Osteoblast (primary cell): ENCODE data around the gene S100A16. TPM values are rescaled to one million over a fixed set of nuclear protein-coding genes. Genes with fewer than 3 reads are reported as not detected.

Source experiments
- DNase-seq: peaks from one replicate; pipeline ENCODE4 v3.0.0; 2011; ENCODE audit warnings: low spot score, mixed read lengths; ENCODE audit not compliant: insufficient read length; ENCODE audit errors: missing footprints
- H2AFZ ChIP-seq: 2 replicates; pipeline ENCODE4 v1.6.0; 2011; ENCODE audit warnings: mild to moderate bottlenecking, low read length
- H3K27ac ChIP-seq: 2 replicates; pipeline ENCODE4 v1.5.1; 2011; ENCODE audit warnings: mild to moderate bottlenecking, low read depth, low read length, moderate library complexity
- H3K27me3 ChIP-seq: 2 replicates; pipeline ENCODE4 v1.6.0; 2012; ENCODE audit warnings: mild to moderate bottlenecking, control low read depth, inconsistent platforms, low read length, moderate library complexity; ENCODE audit not compliant: insufficient read depth
- H3K36me3 ChIP-seq: 2 replicates; pipeline ENCODE4 v1.5.1; 2011; ENCODE audit warnings: mild to moderate bottlenecking, low read length, control low read depth, moderate library complexity; ENCODE audit not compliant: insufficient read depth
- H3K4me1 ChIP-seq: 2 replicates; pipeline ENCODE4 v1.5.1; 2011; ENCODE audit warnings: mild to moderate bottlenecking, low read length, control low read depth, moderate library complexity; ENCODE audit not compliant: insufficient read depth
- H3K4me2 ChIP-seq: 2 replicates; pipeline ENCODE4 v1.6.0; 2011; ENCODE audit warnings: mild to moderate bottlenecking, low read length; ENCODE audit not compliant: insufficient read depth
- H3K4me3 ChIP-seq: fragments of 200-600 bp; sonication (generic); 3 replicates; pipeline ENCODE4 v1.5.1; 2012; ENCODE audit warnings: mild to moderate bottlenecking, low read length, inconsistent platforms; ENCODE audit not compliant: insufficient read depth
- H3K79me2 ChIP-seq: 2 replicates; pipeline ENCODE4 v1.6.0; 2012; ENCODE audit warnings: mild to moderate bottlenecking, low read length, control low read depth, inconsistent platforms; ENCODE audit not compliant: insufficient read depth
- H3K9me3 ChIP-seq: 2 replicates; pipeline ENCODE4 v1.5.1; 2011; ENCODE audit warnings: low read depth, low read length, control low read depth
- H4K20me1 ChIP-seq: 2 replicates; pipeline ENCODE4 v1.6.0; 2012; ENCODE audit warnings: mild to moderate bottlenecking, low read length, control low read depth; ENCODE audit not compliant: insufficient read depth
- CTCF ChIP-seq: IDR thresholded peaks from 2 replicates; pipeline ENCODE4 v1.5.1; 2011; ENCODE audit warnings: mild to moderate bottlenecking, low read depth, low read length, moderate library complexity; ENCODE audit errors: extremely low read depth
- total RNA-seq: library from RNA; depleted of rRNA; stranded (reverse); fragments of >200 nt; gene quantifications from 2 replicates; pipeline ENCODE4 v1.2.3, GENCODE V29; 2012

Gene S100A16
- total RNA-seq, 1 donor: 190 TPM

GRCh38 chr1:153647346-153647714 lies 34.4 kb upstream of the S100A16 start:
- H4K20me1 ChIP-seq: peaks cover 16% of the 10 kb centered on the region
- no peak overlapping the region for H3K27ac ChIP-seq
- no peak for TF ChIP-seq CTCF
- no peak overlapping the region for H3K4me3 ChIP-seq
- no peak overlapping the region for H2AFZ ChIP-seq
- no peak for DNase-seq
- H3K79me2 ChIP-seq: peaks cover 12% of the 10 kb centered on the region
- no peak overlapping the region for H3K4me2 ChIP-seq
- H3K27me3 ChIP-seq: no peaks in the 10 kb centered on the region
- H3K4me1 ChIP-seq: no peaks in the 10 kb centered on the region
- no peaks in the 10 kb centered on the region for H3K9me3 ChIP-seq
- H3K36me3 ChIP-seq: peaks cover 37% of the 10 kb centered on the region

- no peak for TF ChIP-seq CTCF
- H4K20me1 ChIP-seq: peaks cover 16% of the 10 kb centered on the region
- H3K9me3 ChIP-seq: no peaks in the 10 kb centered on the region
- H3K27ac ChIP-seq: no peak overlapping the region
- H3K4me3 ChIP-seq: no peak overlapping the region
- no peak overlapping the region for H3K4me2 ChIP-seq
- peaks cover 43% of the 10 kb centered on the region for H3K36me3 ChIP-seq
- no peaks in the 10 kb centered on the region for H3K27me3 ChIP-seq
- H2AFZ ChIP-seq: no peak overlapping the region
- H3K79me2 ChIP-seq: peaks cover 16% of the 10 kb centered on the region
- H3K4me1 ChIP-seq: no peaks in the 10 kb centered on the region
- DNase-seq: peak; percentile 55
Measured at GRCh38 chr1:153646672-153647345, 33.9 kb upstream of the S100A16 start.

- Histone ChIP-seq H3K36me3 (peaks cover 68% of the 10 kb centered on the region), H3K9me3 (no peaks in the 10 kb centered on the region), H3K4me1 (no peaks in the 10 kb centered on the region), H3K79me2 (peaks cover 41% of the 10 kb centered on the region), H2AFZ (no peak overlapping the region), H3K27ac (no peak overlapping the region), H4K20me1 (peaks cover 16% of the 10 kb centered on the region), H3K27me3 (no peaks in the 10 kb centered on the region), H3K4me2 (no peak overlapping the region), H3K4me3 (no peak overlapping the region)
- no peak for DNase-seq
- no peak for TF ChIP-seq CTCF
Measured at GRCh38 chr1:153643816-153644215, 30.9 kb upstream of the S100A16 start.

- H4K20me1 ChIP-seq: peaks cover 18% of the 10 kb centered on the region
- no peak for DNase-seq
- H3K4me3 ChIP-seq: no peak overlapping the region
- no peaks in the 10 kb centered on the region for H3K4me1 ChIP-seq
- H3K27me3 ChIP-seq: no peaks in the 10 kb centered on the region
- no peak overlapping the region for H3K27ac ChIP-seq
- peaks cover 47% of the 10 kb centered on the region for H3K79me2 ChIP-seq
- TF ChIP-seq CTCF: no peak
- H3K36me3 ChIP-seq: peaks cover 75% of the 10 kb centered on the region
- H3K9me3 ChIP-seq: no peaks in the 10 kb centered on the region
- H3K4me2 ChIP-seq: no peak overlapping the region
- no peak overlapping the region for H2AFZ ChIP-seq
Measured at GRCh38 chr1:153643100-153643499, 30.2 kb upstream of the S100A16 start.
